ENCODE results near the gene PTPN20. TPM values are rescaled to one million over a fixed set of nuclear protein-coding genes. Genes with fewer than 3 reads are reported as not detected.
"Not testable (repeated sequence)": the region's sequence is repeated elsewhere in the genome, so short reads cannot be mapped to it uniquely, and the experiment has no call there.

The PTPN20 gene
- total RNA-seq, 2 donors from 2014 or later, result 2.1 to 6.6 TPM

DNA sequence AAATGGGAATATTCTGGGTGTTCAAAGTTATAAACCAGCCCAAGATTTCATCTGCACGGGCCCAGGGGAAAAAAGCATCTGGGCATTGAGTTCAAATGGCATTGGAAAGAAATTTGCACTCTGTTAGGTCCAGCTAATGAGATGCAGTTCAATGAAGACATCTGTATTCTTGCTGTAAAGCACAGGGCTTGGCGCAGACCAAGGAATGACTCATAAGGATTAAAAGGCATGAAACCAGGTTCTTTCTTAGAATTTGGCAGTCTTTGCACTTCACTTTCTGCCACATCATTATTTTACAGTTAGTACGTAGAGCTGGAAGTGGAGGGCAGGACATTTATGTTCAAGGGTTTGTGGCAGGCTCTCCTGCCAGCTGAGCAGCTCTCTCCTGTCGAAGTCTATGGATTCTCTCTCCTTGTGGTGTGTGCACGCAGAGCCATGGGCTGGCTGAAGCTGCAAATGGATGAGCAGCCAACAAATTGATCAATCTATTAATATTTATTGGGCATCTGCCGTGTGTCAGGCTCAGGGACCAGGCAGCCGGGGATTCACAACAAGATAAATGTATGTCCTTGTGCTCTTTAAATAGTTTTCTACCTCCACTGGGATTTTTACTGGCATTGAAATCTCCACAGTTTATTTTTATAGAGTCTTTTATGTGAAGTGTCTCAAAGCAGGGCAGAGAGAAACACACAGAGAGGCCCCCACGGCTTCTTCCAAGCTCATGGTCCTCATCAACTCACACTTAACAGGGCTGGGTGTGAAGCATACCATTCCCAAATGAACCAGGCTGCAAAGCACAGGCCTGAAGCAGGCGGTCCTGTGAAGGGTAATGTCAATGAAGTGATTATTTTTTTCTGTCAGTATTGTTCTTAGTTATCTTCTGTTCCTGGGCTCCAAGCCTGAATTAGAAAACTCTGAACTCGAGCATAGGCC is 3.8 kb upstream of the PTPN20 start:
- H3K4me3 ChIP-seq; ATAC-seq (ENCODE audit: insufficient number of reproducible peaks, low FRiP score, low read depth); H3K4me1 ChIP-seq (ENCODE audit: control insufficient read depth in 1 of 2, low read depth in 2 of 2); H3K27ac ChIP-seq; H3K36me3 ChIP-seq; H3K27me3 ChIP-seq (replicated peaks; ENCODE audit: insufficient read depth); DNase-seq (ENCODE audit: low spot score); H3K9me3 ChIP-seq: not testable (repeated sequence)

DNA sequence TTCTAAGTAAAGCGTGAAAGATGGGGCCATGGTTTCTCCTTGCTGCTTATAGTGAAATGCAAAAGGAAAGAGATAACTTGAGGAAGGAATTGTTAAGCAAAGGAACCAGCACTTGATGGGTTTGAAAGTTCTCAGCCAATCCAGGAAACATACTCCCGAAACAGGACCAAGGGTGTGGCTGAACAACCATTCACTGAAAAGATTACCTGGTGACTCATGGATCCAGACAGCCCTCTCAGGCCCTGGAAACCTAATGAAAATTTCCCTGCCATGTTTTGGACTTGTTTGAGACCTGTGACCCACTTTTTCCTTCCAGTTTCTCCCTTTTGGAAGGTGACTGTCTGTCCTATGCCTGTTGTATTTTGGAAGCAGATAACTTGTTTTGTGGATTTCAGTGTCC is 11.3 kb downstream of the PTPN20 start:
- H3K27me3 ChIP-seq (replicated peaks; ENCODE audit: insufficient read depth); H3K27ac ChIP-seq; H3K4me1 ChIP-seq (ENCODE audit: control insufficient read depth in 1 of 2, low read depth in 2 of 2); H3K4me3 ChIP-seq; DNase-seq (ENCODE audit: low spot score); ATAC-seq (ENCODE audit: insufficient number of reproducible peaks, low FRiP score, low read depth); H3K36me3 ChIP-seq; H3K9me3 ChIP-seq: not testable (repeated sequence)

DNA sequence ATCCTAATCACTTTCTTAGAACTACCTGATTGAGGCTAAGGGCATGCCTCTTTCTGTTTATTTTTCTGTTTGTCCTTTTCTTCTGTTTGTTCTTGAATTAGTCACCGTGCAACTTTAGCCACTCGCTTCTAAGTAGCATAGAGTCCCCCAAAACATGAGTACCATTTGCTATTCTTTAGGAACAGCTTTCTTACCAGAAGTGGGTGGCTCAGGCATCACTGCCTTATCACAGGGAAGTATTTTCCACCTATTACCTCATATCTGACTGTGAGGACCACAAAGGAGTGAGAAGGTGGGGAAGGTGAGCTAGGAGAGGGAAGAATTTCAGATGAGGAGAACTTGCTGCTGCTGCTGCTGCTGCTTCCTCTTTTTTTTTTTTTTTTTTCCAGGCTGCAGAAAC is 13.9 kb downstream of the PTPN20 start:
- ATAC-seq (ENCODE audit: insufficient number of reproducible peaks, low FRiP score, low read depth); H3K4me3 ChIP-seq: not testable (repeated sequence)

DNA sequence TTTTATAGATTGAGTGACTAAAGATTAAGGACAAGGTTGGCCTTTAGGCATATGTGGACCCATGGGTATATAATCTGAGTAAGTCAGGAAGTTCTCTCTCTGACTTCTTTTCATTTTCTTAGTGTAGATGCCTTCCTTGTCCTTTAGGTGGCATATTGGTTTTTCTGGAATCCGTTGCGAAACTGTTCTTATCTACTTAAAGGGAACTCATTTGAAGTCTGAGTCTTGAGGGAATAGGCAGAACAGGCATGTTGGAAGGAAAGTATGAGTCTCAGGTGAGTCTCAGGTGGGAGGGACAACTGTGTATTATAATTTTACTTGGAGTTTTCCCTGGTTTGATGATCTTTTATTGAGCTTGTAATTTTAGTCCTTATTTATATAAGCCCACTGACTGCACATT is 14.6 kb downstream of the PTPN20 start:
- not testable (repeated sequence) for H3K27me3 ChIP-seq (replicated peaks; ENCODE audit: insufficient read depth); H3K4me1 ChIP-seq (ENCODE audit: control insufficient read depth in 1 of 2, low read depth in 2 of 2); H3K27ac ChIP-seq; H3K9me3 ChIP-seq; H3K4me3 ChIP-seq; H3K36me3 ChIP-seq; ATAC-seq (ENCODE audit: insufficient number of reproducible peaks, low FRiP score, low read depth); DNase-seq (ENCODE audit: low spot score)

More for the DNA sequence above, 13.9 kb downstream of the PTPN20 start:
- H3K36me3 ChIP-seq; H3K27ac ChIP-seq; DNase-seq (ENCODE audit: low spot score); H3K27me3 ChIP-seq (replicated peaks; ENCODE audit: insufficient read depth); H3K4me1 ChIP-seq (ENCODE audit: control insufficient read depth in 1 of 2, low read depth in 2 of 2); H3K9me3 ChIP-seq: not testable (repeated sequence)

DNA sequence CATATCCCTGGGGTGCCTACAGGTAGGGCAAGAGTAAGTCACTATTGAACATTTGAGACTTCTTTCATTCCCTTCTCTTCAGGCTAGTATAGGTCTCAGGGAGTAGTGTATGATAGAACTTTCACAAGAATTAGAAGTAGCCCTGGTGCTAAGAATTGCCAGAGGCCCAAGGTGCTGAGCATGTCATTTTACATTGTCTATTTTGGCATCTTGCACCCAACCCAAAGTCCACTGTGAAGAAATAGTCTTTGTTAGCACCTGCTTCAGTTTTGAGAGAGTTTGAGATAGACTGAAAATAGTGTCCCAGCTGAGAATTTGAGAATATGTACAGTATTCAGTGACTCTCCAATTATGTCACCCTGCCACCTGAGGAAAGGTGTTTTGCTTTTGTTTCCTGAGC is 17.6 kb downstream of the PTPN20 start:
- ATAC-seq (ENCODE audit: insufficient number of reproducible peaks, low FRiP score, low read depth); DNase-seq (ENCODE audit: low spot score); H3K4me3 ChIP-seq; H3K27me3 ChIP-seq (replicated peaks; ENCODE audit: insufficient read depth); H3K9me3 ChIP-seq; H3K36me3 ChIP-seq; H3K27ac ChIP-seq; H3K4me1 ChIP-seq (ENCODE audit: control insufficient read depth in 1 of 2, low read depth in 2 of 2): not testable (repeated sequence)

DNA sequence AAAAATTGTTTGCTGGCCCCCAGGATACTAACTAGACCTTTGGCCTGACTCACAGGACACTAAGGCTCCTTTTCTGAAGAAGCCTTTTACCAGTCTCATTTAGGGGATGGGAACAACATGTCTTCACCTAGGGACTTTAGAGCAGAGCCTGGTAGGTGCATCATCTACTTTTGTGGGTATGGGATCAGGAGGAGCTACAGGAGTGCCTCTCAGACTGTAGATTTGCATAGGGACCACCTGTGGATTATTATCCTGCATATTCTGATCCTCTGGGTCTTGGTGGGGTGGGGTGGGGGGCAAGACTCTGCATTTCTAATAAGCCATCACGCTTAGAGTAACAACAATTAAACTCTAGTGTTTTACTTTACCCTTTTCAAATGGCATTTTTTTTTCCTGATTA is 21.2 kb downstream of the PTPN20 start:
- H3K27ac ChIP-seq; H3K27me3 ChIP-seq (replicated peaks; ENCODE audit: insufficient read depth); H3K4me1 ChIP-seq (ENCODE audit: control insufficient read depth in 1 of 2, low read depth in 2 of 2); H3K9me3 ChIP-seq; H3K4me3 ChIP-seq; H3K36me3 ChIP-seq; DNase-seq (ENCODE audit: low spot score); ATAC-seq (ENCODE audit: insufficient number of reproducible peaks, low FRiP score, low read depth): not testable (repeated sequence)

DNA sequence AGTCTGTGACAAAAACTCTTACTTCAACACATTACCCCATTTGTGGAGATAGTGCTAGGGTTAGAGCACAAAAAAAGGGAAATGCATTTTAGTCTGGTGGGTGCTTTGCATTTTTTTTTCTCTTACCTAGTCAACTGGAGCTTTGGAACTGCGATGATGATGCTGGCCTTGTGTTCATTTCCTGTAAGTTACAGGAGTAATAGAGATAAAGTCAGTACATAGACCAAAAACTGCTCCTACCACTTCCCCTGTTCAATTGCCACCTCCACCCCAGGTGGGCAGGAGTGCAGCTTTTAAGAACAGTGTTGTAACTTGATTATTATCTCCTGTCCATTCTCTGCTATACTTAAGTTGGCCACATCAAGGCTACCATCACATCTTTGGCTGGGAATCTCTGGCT is 29.9 kb downstream of the PTPN20 start:
- H3K36me3 ChIP-seq; H3K27ac ChIP-seq; H3K4me3 ChIP-seq; H3K9me3 ChIP-seq; ATAC-seq (ENCODE audit: insufficient number of reproducible peaks, low FRiP score, low read depth); H3K27me3 ChIP-seq (replicated peaks; ENCODE audit: insufficient read depth); DNase-seq (ENCODE audit: low spot score); H3K4me1 ChIP-seq (ENCODE audit: control insufficient read depth in 1 of 2, low read depth in 2 of 2): not testable (repeated sequence)

DNA sequence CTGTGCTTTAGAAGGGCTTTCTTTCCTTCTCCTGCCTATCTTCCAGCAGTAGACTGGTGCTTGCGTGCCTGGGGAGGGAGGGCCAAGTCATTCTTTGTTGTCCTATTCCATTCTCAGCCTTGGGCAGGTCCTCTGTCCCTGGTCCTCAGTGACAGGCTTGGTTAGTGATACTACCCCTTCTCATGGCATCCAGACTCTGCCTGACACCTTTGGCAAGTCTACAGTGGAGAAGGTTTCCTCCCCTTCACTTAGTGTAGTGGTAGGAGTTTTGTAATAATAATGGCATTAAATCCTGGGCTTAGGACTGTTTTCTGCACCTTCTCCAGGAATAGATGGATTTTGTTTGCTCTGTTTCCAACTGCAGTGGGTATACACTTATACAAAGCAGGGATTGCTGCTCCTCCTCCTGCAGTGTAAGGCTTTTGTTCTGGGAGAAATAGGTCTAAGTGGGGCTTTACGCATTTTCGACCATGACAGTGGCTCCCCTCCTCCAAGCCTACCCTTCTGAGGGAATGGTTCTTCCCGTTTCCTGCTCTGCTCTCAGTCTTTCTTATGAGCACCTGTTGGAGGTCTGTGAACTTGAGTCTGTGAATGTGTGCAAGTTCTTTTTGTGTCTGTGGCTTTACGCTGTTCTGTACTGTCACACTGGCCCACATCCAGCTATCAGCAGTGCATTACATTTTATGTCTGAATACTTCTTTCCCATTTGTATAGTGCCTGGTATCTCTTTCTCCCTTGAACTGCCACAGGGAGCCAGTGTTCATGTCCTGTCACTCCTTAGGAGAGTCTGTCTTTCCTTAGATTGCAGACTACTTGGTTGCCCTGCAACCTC is 37.7 kb downstream of the PTPN20 start:
- not testable (repeated sequence) for H3K4me3 ChIP-seq; ATAC-seq (ENCODE audit: insufficient number of reproducible peaks, low FRiP score, low read depth); H3K27me3 ChIP-seq (replicated peaks; ENCODE audit: insufficient read depth); H3K4me1 ChIP-seq (ENCODE audit: control insufficient read depth in 1 of 2, low read depth in 2 of 2); H3K27ac ChIP-seq; DNase-seq (ENCODE audit: low spot score); H3K36me3 ChIP-seq; H3K9me3 ChIP-seq

DNA sequence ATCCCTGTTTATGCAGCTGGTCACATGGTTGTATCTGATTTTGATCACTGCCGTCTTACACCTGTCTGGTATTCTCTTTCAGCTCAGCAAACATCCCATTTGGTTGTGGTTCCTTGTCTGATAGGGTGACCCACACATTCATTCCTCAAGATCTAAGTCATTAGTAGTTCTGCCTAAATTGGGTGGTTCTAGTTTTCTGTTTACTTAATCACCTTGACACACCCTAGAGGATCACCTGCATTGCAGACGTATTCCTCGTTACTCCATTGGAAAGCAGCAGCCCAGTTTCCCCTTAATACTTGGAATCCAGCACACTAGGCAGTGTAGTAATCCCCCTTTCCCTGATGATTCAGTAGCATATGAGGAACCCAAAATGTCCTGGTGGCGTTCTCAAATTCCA is 41.3 kb downstream of the PTPN20 start:
- DNase-seq (ENCODE audit: low spot score); H3K36me3 ChIP-seq; ATAC-seq (ENCODE audit: insufficient number of reproducible peaks, low FRiP score, low read depth); H3K27me3 ChIP-seq (replicated peaks; ENCODE audit: insufficient read depth); H3K9me3 ChIP-seq; H3K27ac ChIP-seq; H3K4me1 ChIP-seq (ENCODE audit: control insufficient read depth in 1 of 2, low read depth in 2 of 2); H3K4me3 ChIP-seq: not testable (repeated sequence)

DNA sequence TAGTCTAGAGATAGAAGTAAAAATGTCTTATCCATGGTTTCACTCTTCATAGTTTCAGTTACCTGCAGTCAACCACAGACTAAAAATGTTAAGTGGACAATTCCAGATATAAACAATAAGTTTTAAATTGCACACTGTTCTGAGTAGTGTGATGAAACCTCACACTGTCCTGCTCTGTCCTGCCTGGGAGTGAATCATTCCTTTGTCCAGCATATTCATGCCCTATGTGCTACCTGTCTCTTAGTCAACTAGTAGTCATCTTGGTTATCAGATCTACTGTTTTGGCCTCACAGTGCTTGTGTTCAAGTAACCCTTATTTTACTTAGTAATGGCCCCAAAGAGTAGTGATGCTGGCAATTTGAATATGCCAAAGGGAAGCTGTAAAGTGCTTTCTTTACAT is 49.5 kb downstream of the PTPN20 start:
- not testable (repeated sequence) for H3K27ac ChIP-seq; ATAC-seq (ENCODE audit: insufficient number of reproducible peaks, low FRiP score, low read depth); H3K4me3 ChIP-seq; H3K9me3 ChIP-seq; H3K27me3 ChIP-seq (replicated peaks; ENCODE audit: insufficient read depth); DNase-seq (ENCODE audit: low spot score); H3K4me1 ChIP-seq (ENCODE audit: control insufficient read depth in 1 of 2, low read depth in 2 of 2); H3K36me3 ChIP-seq

DNA sequence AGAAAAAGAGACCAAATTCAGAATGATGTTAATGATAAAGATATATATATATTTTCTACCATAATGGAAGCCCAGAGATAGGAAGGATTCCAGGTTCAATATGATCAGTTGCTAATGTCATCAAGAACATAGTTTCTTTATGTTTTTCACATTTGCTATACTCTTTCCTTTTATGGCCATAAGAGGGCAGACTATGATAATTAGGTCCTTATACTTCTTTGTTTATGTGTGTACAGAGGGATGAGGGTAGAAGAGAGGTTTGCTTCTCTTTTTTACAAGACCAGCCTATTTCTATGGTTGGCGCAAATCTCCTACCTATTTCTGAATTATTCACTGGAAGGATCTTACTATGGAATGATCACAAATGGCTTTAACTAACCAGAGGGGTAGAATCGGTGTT is 52.1 kb downstream of the PTPN20 start:
- not testable (repeated sequence) for H3K27ac ChIP-seq; ATAC-seq (ENCODE audit: insufficient number of reproducible peaks, low FRiP score, low read depth); H3K36me3 ChIP-seq; H3K9me3 ChIP-seq; H3K27me3 ChIP-seq (replicated peaks; ENCODE audit: insufficient read depth); DNase-seq (ENCODE audit: low spot score); H3K4me1 ChIP-seq (ENCODE audit: control insufficient read depth in 1 of 2, low read depth in 2 of 2); H3K4me3 ChIP-seq

DNA sequence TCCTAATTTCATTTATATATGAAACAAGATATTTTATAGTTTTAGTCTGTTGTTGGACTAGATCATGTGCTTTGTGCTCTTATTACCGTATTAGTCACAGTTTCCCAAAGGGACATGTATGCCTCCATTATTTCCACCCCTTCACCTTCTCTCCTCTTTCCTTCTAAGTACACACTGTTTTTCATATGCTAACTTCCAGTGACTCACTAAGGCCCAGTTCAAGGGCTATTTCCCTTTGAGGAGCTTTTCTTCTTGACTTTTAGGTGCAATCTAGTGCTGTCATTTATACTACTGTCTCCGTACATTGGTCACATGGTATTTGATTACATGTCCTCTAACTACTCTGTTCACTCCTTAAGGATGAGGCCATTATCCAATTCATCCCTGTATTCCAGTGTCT is 55.8 kb downstream of the PTPN20 start:
- not testable (repeated sequence) for ATAC-seq (ENCODE audit: insufficient number of reproducible peaks, low FRiP score, low read depth); H3K36me3 ChIP-seq; H3K4me3 ChIP-seq; H3K9me3 ChIP-seq; H3K27me3 ChIP-seq (replicated peaks; ENCODE audit: insufficient read depth); DNase-seq (ENCODE audit: low spot score); H3K4me1 ChIP-seq (ENCODE audit: control insufficient read depth in 1 of 2, low read depth in 2 of 2); H3K27ac ChIP-seq
